ENCODE results near the gene CYP19A1.

CYP19A1 gene

DNA sequence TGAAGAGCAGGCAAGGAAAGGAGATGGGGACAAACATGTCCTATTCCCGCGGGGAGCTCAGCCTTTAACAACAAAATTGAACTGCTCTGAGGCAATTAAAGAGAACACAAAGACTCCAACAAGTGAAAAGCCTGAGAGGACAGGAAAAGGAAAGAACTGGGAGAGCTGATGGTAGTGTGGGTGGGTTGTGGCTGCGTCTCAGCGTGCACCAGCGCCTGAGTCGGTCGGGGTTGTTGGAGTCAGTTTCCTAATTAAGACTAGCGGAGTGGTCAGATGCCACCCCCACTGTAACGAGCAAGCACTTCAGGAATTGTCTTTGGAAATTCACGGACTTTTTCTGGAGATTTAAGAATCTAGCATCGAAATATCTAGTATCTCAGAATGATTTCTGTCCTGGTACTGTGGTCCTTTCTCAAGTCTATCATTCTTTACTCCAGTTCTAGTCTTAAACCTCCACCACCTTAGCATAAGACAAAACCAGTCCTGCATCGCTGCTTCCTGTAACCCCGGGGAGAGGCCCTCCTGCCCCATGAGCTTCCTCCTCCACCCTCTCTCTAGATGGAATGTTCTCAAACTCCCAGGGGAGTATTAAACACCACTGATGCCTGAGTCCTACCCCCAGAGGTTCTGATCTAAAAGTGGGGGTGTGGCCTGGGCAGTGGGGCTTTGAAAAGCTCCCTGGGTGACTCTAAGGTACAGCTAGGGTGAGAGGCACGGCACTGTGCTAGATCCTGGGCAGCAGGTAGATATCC, 104.0 kb downstream of the CYP19A1 start:
- no peaks in the 10 kb centered on the region for H3F3A ChIP-seq (ENCODE audit: insufficient read depth, low read length)
- H3K9me2 ChIP-seq (ENCODE audit: low read depth, low read length): no peaks in the 10 kb centered on the region

DNA sequence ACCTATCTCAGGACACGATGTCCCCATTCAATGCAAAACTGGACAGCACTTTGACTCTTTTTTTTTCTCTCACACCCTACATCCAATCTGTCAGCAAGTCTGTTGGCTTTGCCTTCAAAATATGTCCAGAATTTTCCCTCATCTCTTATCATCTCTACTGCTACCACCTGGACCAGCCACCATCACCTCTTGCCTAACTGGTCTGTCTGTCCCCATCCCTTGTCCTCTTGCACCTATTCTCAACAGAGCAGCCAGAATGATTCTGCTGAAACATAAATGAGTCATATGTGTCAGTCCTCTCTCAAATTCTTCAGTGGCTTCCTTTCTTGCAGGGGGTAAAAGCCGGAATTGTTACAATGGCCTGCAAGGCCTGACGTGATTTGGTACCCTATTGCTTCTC, 105.8 kb downstream of the CYP19A1 start:
- no peaks in the 10 kb centered on the region for H3K9me3 ChIP-seq (ENCODE audit: low read length)
- no peak overlapping the region for H3K4me2 ChIP-seq (ENCODE audit: low read length)
- H2AFZ ChIP-seq (ENCODE audit: low read length): no peak overlapping the region
- H3K4me1 ChIP-seq (ENCODE audit: insufficient read depth, low read length, severe bottlenecking): no peaks in the 10 kb centered on the region
- H4K20me1 ChIP-seq (ENCODE audit: insufficient read depth, low read length): no peaks in the 10 kb centered on the region
- H3K27ac ChIP-seq (ENCODE audit: low read depth, low read length, poor library complexity, severe bottlenecking): no peak overlapping the region
- no peak for TF ChIP-seq EZH2 (IDR thresholded peaks at IDR 0.05; ENCODE audit: borderline replicate concordance, low read length)
- TF ChIP-seq, protein P1, sequence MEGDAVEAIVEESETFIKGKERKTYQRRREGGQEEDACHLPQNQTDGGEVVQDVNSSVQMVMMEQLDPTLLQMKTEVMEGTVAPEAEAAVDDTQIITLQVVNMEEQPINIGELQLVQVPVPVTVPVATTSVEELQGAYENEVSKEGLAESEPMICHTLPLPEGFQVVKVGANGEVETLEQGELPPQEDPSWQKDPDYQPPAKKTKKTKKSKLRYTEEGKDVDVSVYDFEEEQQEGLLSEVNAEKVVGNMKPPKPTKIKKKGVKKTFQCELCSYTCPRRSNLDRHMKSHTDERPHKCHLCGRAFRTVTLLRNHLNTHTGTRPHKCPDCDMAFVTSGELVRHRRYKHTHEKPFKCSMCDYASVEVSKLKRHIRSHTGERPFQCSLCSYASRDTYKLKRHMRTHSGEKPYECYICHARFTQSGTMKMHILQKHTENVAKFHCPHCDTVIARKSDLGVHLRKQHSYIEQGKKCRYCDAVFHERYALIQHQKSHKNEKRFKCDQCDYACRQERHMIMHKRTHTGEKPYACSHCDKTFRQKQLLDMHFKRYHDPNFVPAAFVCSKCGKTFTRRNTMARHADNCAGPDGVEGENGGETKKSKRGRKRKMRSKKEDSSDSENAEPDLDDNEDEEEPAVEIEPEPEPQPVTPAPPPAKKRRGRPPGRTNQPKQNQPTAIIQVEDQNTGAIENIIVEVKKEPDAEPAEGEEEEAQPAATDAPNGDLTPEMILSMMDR (IDR thresholded peaks at IDR 0.05; ENCODE audit: low read length): no peak
- H3K27me3 ChIP-seq (ENCODE audit: insufficient read depth, low read length): no peaks in the 10 kb centered on the region
- H3K9me2 ChIP-seq (ENCODE audit: low read depth, low read length): no peaks in the 10 kb centered on the region
- H3K79me2 ChIP-seq (ENCODE audit: insufficient read depth, low read length): no peaks in the 10 kb centered on the region
- no peak overlapping the region for H3K9ac ChIP-seq (ENCODE audit: low read length)
- H3F3A ChIP-seq (ENCODE audit: insufficient read depth, low read length): no peaks in the 10 kb centered on the region
- no peak overlapping the region for H3K4me3 ChIP-seq (ENCODE audit: low read depth, low read length, poor library complexity, severe bottlenecking)
- H3K36me3 ChIP-seq (ENCODE audit: insufficient read depth, low read length): no peaks in the 10 kb centered on the region

More for the DNA sequence above, 104.0 kb downstream of the CYP19A1 start:
- Histone ChIP-seq H3K27me3 (ENCODE audit: insufficient read depth, low read length) (no peaks in the 10 kb centered on the region), H3K36me3 (ENCODE audit: insufficient read depth, low read length) (no peaks in the 10 kb centered on the region), H2AFZ (ENCODE audit: low read length) (no peak overlapping the region), H3K4me1 (ENCODE audit: insufficient read depth, low read length, severe bottlenecking) (no peaks in the 10 kb centered on the region), H3K9me3 (ENCODE audit: low read length) (no peaks in the 10 kb centered on the region), H3K27ac (ENCODE audit: low read depth, low read length, poor library complexity, severe bottlenecking) (no peak overlapping the region), H4K20me1 (ENCODE audit: insufficient read depth, low read length) (no peaks in the 10 kb centered on the region), H3K9ac (ENCODE audit: low read length) (no peak overlapping the region), H3K4me3 (ENCODE audit: low read depth, low read length, poor library complexity, severe bottlenecking) (no peak overlapping the region), H3K79me2 (ENCODE audit: insufficient read depth, low read length) (no peaks in the 10 kb centered on the region), H3K4me2 (ENCODE audit: low read length) (no peak overlapping the region)
- TF ChIP-seq EZH2 (IDR thresholded peaks at IDR 0.05; ENCODE audit: borderline replicate concordance, low read length): no peak
- TF ChIP-seq, protein P1 (IDR thresholded peaks at IDR 0.05; ENCODE audit: low read length): no peak

DNA sequence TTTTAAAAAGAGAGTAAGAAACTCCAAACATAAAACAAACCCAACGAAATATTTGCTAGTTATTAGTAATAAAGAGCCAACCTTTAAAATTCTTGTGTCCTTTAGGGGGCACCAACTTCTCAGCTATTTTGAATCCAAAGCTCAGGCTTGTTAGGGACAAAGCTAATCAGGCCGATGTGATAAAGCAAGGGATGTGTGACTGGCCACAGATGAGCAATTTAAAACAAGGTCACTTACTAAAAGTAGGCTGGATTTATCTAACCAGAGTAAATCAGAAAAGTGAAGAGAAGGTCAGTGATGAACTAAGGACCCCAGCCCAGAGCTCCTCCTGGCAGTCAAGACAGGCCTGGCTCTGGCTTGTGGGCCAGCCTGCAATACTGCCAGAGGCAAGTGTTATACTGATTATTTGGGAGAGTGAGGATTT, 108.5 kb downstream of the CYP19A1 start:
- Histone ChIP-seq H3K27ac (ENCODE audit: low read depth, low read length, poor library complexity, severe bottlenecking) (no peak overlapping the region), H3K9me3 (ENCODE audit: low read length) (no peaks in the 10 kb centered on the region), H3K9me2 (ENCODE audit: low read depth, low read length) (no peaks in the 10 kb centered on the region), H3K79me2 (ENCODE audit: insufficient read depth, low read length) (no peaks in the 10 kb centered on the region), H3K27me3 (ENCODE audit: insufficient read depth, low read length) (0 out of 2 replicates have a peak, but pooled peaks cover 4% of the 10 kb centered on the region), H3K4me3 (ENCODE audit: low read depth, low read length, poor library complexity, severe bottlenecking) (no peak overlapping the region), H3K4me1 (ENCODE audit: insufficient read depth, low read length, severe bottlenecking) (no peaks in the 10 kb centered on the region), H3K4me2 (ENCODE audit: low read length) (no peak overlapping the region), H3K36me3 (ENCODE audit: insufficient read depth, low read length) (no peaks in the 10 kb centered on the region), H3F3A (ENCODE audit: insufficient read depth, low read length) (no peaks in the 10 kb centered on the region), H3K9ac (ENCODE audit: low read length) (no peak overlapping the region), H2AFZ (ENCODE audit: low read length) (no peak overlapping the region), H4K20me1 (ENCODE audit: insufficient read depth, low read length) (no peaks in the 10 kb centered on the region)
- no peak for TF ChIP-seq EZH2 (IDR thresholded peaks at IDR 0.05; ENCODE audit: borderline replicate concordance, low read length)
- TF ChIP-seq, protein P1 (IDR thresholded peaks at IDR 0.05; ENCODE audit: low read length): peak; percentile 35; the same call in 1 of the 2 replicates

All from OCI-LY1 (cell line).